Fibroblast of lung (primary cell): ENCODE results near the gene DLGAP1.

Experiments
- EZH2 ChIP-seq: IDR thresholded peaks from 2 replicates; pipeline ENCODE4 v1.5.1; 2012; ENCODE audit warnings: low read length, control low read depth, mild to moderate bottlenecking; ENCODE audit errors: missing control alignments
- TF ChIP-seq, protein P1 (sequence below), 2 donors: IDR thresholded peaks in 1 of 2; conservative IDR thresholded peaks in 1 of 2; 1 replicate in 1 of 2; 2 replicates in 1 of 2; pipeline ENCODE4 v1.5.1; 2011 to 2012; ENCODE audit warnings: low read length in 2 of 2, control low read depth in 1 of 2, inconsistent platforms in 1 of 2, low read depth in 1 of 2, mild to moderate bottlenecking in 1 of 2

DNA sequence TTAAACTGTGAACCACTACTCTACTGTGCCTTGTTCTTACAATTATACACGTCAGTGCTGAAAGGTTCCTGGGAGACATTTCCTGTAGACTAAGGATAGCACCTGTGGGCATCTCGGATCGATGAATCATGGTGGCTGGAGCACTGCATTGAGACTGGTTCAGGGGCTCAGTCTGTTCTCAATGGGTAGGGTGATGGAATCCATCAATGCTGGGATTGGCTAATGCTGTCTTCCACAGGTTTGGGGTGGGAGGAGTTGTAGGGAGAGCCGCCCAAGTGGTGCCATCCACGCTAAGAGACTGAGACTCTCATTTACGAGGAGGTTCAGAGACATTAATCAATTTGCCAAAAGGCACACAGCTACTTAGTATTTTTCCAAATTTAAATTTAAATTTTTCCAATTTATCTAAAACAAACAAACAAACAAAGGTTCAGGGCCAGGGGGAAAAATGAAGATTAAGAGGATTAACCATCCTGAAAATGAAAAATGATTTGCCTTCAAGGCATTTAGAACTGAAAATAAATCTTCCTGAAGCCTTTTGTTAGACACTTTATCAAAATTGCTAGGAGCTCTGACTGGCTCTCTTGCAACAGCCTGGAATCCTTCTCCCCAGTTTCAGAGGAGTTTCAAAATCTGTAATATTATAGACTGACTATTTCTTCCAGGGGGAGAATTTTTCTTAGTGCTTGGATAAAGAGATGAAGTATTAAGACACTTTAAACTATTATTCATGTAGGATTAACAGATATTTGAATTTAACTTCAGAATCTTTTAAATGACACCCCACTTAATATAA is 645.9 kb downstream of the DLGAP1 start:
- TF ChIP-seq, protein P1, sequence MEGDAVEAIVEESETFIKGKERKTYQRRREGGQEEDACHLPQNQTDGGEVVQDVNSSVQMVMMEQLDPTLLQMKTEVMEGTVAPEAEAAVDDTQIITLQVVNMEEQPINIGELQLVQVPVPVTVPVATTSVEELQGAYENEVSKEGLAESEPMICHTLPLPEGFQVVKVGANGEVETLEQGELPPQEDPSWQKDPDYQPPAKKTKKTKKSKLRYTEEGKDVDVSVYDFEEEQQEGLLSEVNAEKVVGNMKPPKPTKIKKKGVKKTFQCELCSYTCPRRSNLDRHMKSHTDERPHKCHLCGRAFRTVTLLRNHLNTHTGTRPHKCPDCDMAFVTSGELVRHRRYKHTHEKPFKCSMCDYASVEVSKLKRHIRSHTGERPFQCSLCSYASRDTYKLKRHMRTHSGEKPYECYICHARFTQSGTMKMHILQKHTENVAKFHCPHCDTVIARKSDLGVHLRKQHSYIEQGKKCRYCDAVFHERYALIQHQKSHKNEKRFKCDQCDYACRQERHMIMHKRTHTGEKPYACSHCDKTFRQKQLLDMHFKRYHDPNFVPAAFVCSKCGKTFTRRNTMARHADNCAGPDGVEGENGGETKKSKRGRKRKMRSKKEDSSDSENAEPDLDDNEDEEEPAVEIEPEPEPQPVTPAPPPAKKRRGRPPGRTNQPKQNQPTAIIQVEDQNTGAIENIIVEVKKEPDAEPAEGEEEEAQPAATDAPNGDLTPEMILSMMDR (conservative IDR thresholded peaks at IDR 0.05 in 1 of 2, IDR thresholded peaks at IDR 0.05 in 1 of 2; ENCODE audit: low read depth in 1 of 2, low read length in 2 of 2), result no peak
- TF ChIP-seq EZH2, result no peak
